Measurements from ENCODE around the gene XRCC4.

DNA sequence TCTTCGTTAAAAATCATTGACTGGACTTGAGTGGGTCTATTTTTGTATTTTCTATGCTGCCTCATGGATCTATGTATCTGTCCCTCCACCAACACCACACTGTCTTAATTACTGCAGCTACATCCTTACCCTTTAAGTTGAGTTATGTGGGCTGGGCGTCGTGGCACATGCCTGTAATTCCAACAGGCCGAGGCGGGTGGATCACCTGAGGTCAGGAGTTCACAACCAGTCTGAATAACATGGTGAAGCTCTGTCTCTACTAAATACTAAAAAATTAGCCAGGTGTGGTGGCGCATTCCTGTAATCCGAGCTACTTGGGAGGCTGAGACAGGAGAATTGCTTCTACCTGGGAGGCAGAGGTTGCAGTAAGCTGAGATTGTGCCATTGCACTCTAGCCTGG is 48.2 kb downstream of the XRCC4 start:
- TF ChIP-seq CTCF (IDR thresholded peaks at IDR 0.05) (no peak), POLR2AphosphoS5 (IDR thresholded peaks at IDR 0.05) (no peak), POLR2A (IDR thresholded peaks at IDR 0.05) (no peak)

Data from breast epithelium (tissue), 3 donors.